Epithelial cell of proximal tubule (primary cell): ENCODE results near the gene NUBP1. TPM values are rescaled to one million over a fixed set of nuclear protein-coding genes. Genes with fewer than 3 reads are reported as not detected.

ENCODE experiments used
- DNase-seq: peaks from one replicate; pipeline ENCODE4 v3.0.0-alpha.2; 2011; ENCODE audit warnings: low read depth
- H3K4me3 ChIP-seq: 2 replicates; pipeline ENCODE4 v1.5.1; 2011; ENCODE audit warnings: low read depth, mild to moderate bottlenecking, low read length
- CTCF ChIP-seq: conservative IDR thresholded peaks from 2 replicates; pipeline ENCODE4 v1.5.1; 2012; ENCODE audit warnings: low read depth, mild to moderate bottlenecking, low read length
- total RNA-seq: library from RNA; depleted of rRNA; stranded (reverse); fragments of >200 nt; gene quantifications from 2 replicates; pipeline ENCODE4 v1.2.3, GENCODE V29; 2015

NUBP1 gene
- total RNA-seq, 1 donor from 2014 or later: 44.2 TPM

- H3K4me3 ChIP-seq: no peak overlapping the region
- DNase-seq: no peak
- TF ChIP-seq CTCF: no peak
Observed at GRCh38 chr16:10813099-10813455, 69.4 kb downstream of the NUBP1 start.

- no peak for TF ChIP-seq CTCF
- DNase-seq: no peak
- H3K4me3 ChIP-seq: no peak overlapping the region
Observed at GRCh38 chr16:10817514-10817913, 73.9 kb downstream of the NUBP1 start.

- TF ChIP-seq CTCF: no peak
- no peak for DNase-seq
- H3K4me3 ChIP-seq: no peak within 1 kb of the TSS
Observed at GRCh38 chr16:10817963-10818941, 74.6 kb downstream of the NUBP1 start, which contains the start of gene TVP23A. TSS of gene TVP23A (minus strand) at chr16:10818794. CDS start at chr16:10818493, 301 bp downstream.

Other genes starting within 250 kb of the NUBP1 start
- 6.5 and 12.5 TPM in 2 replicates for gene EMP2, start 163.2 kb upstream of the NUBP1 start, total RNA-seq
- gene TEKT5, start 48.9 kb upstream of the NUBP1 start, total RNA-seq: not detected in 2 replicates
- gene TVP23A, start 75.0 kb downstream of the NUBP1 start, total RNA-seq: not detected in 2 replicates
- gene CIITA, start 133.4 kb downstream of the NUBP1 start, total RNA-seq: 0.14 TPM in 1 of 2 replicates, not detected in the other
- gene DEXI, start 198.6 kb downstream of the NUBP1 start, total RNA-seq: 43.9 and 63.4 TPM in 2 replicates
- 11.3 and 15.6 TPM in 2 replicates for gene CLEC16A, start 200.7 kb downstream of the NUBP1 start, total RNA-seq